Measurements from ENCODE around the gene DCLK1.
A peak's percentile ranks its signal among the peaks of the same experiment; 100 is the strongest.

The DCLK1 gene

GRCh38 chr13:35909091-35909490 is 222.1 kb downstream of the DCLK1 start:
- no peak for DNase-seq

DNA sequence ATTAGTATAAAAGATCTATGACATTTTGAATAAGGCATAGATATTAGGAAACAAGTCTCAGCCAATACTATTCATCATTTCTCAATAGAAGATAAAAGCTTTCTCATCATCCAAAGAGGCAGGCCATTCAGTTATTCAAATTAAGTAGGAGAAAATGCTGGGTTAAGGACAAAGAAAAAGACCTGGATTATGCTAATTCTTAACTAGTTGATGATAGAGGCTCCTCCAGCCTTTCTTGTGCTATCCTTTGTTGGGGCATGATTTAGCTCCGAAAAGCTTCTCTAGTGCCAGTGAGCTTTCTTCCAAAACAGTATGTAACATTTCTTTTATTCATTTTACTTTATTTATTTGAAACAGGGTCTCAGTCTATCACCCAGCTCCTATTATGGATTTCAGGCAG is 223.0 kb downstream of the DCLK1 start:
- no peak for DNase-seq

DNA sequence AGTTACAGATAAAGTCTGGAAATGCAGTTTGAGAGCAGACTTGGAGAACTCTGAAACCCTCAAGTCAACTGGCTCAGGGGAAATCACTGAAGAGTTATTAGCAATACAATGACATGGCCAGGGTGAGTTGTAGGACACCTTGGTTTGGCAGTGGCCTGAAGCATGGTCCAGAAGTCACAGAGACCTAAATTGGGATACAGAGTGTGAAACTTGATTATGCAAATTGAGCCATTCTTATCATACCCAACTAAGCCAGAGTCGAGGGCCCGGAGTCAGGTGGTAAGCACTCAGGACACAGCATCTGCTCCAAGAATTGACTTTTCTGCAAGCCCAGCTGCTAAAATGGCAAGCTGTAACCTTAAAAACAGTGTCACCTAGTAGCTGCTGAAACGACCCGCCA is 224.5 kb downstream of the DCLK1 start:
- DNase-seq = no peak

GRCh38 chr13:35903075-35903474 is 228.1 kb downstream of the DCLK1 start:
- no peak for DNase-seq

- DNase-seq = no peak
Observed at GRCh38 chr13:35898041-35898440, 233.1 kb downstream of the DCLK1 start.

- no peak for DNase-seq
Observed at GRCh38 chr13:35894636-35895035, 236.5 kb downstream of the DCLK1 start.

DNA sequence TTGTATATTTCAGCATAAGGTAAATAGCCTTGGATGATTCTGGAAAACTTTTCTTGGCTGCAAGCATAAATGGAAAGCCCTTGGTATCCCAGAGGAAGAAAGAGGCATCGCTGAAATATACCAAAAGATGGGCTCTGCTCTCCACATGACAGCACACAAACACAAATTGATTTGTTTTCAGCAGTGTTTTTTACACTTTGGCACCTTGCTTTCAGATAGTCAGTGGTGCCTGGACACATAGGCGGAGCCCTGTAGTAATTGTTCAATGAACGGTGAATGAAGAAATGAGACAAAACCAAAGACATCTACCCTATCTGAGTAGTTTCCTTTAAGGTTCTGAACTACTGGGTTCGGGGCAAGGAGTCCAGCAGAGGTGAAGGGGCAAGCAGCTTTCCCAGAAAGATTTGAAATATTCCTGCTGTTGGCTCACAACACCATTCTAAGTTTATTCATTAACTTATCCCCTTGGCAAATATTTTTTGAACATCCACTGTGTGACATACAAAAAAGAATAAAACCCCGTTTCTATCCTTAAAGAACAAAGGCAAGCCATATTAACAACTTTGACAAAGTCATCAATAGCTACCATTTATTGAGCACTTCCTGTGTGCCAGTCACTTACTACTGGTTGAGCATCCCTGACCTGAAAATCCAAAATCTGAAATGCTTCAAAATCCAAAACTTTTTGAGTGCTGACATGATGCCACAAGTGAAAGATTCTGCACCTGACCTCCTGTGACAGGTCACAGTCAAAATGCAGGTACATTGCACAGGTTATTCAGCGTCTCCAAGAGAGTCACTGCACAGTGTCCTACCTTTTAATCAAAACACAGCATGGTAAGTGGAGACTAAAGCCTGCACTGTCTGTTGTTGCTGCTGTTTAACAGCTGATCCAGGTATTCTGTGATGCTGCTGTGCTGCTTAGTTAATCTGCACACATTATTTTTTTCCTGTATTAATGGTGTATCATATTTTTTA is 238.1 kb downstream of the DCLK1 start:
- DNase-seq = no peak

DNA sequence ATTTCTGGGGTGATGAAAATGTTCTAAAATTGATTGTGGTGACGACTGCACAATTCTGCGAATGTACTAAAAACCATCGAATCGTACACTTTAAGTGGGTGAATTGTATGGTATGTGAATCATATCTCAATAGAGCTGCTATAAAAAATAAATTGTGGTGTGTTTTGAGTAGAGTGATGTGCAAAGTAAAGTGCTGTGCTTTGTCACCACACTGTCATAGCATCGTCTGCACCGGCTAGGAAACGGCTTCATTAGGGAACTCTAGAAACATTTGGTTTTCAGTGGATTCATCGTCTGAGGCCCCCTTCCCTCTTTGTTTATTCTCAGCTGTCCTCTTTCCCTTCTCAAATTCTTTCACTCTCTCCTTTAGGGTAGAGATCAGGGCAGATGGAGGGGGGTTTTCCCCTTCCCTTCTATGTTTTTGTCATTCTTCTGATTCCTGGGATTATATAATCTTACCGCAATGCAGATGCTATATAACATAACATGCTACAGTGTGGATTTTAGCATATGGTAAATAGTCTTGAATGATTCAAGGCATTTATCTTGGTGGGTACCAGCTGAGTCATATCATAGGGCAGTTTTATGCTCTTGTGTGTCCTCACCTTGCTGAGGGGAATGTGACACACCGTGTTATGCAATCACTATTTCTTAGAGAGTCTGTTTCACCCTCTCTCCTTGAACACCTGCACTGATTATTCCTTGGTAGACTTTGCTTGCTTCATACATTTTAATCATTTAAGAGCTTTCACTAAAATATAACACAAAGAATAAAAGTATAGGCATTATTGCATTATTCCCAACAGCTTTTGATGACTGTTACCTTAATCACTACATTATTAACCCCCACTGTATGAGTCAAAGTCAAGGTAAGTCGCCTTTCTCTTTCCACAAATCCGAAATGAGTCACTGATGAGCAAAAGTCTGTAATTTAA is 239.4 kb downstream of the DCLK1 start:
- DNase-seq = peak in 1 of 58 donors; percentile 10

- no peak for DNase-seq
Observed at GRCh38 chr13:35889560-35889959, 241.6 kb downstream of the DCLK1 start.

DNA sequence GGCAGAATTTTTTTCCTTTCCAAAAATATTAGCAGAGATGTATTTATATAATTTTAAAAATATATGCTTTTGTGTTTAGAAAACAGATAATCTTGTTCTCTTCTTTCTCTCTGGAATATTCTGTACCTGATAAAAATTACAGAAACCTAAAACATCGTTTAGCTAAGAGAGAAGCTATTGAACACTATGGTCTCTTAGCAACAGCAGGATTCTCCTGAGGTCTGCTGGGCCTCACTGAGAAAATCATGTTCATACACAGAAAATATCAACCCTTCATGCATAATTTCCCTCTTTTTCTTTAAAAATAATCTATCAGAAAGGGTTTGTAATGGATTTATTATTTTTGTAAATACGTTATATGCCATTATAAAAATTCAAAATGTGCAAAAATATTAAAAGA is 242.2 kb downstream of the DCLK1 start:
- DNase-seq = no peak

DNA sequence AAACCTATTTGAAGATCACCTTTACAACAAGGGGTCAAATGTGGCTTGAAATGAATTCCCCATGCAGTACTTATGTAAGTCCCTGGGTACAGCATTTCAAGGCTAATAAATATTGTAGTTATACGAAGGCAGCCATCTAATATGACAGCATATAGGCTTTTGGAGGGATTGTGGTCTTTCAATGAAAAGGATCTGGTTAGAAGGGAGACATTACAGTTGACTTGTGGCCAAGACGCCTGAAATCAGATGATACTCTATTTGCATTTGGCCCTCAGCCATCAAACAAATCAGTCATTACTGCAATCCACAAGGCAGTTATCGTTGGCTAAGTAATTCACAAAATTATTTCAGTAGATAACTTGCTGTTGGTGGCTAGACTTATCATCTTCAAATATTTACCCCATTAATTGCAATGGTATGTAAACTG is 242.7 kb downstream of the DCLK1 start:
- DNase-seq = peak in 1 of 58 donors; percentile 52

DNA sequence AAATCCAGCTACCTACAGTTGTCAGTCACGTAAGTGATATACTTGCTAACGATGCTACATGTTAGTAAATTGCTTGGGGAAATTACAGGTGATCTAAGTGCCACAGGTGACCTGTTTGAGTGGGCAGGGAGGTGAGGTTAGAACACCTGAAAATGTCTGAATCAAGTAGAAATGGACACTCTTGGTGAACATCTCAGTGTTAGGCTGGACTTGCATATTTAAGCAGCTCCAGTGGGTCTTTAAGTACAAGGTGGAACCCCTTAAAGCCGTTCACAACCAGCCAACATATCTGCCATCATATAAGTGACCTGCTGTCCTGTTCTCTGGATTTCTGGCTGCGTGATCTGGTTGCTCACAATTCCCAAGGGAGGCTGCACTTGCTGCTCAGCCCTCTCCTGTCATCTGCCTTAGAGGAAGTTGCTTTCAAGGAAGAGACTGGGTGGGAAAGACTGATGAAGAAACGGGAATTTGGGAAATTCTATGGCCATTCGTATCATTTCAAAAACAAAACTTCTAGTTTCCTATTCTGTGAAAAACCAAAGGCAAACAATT is 244.0 kb downstream of the DCLK1 start:
- DNase-seq = no peak

DNA sequence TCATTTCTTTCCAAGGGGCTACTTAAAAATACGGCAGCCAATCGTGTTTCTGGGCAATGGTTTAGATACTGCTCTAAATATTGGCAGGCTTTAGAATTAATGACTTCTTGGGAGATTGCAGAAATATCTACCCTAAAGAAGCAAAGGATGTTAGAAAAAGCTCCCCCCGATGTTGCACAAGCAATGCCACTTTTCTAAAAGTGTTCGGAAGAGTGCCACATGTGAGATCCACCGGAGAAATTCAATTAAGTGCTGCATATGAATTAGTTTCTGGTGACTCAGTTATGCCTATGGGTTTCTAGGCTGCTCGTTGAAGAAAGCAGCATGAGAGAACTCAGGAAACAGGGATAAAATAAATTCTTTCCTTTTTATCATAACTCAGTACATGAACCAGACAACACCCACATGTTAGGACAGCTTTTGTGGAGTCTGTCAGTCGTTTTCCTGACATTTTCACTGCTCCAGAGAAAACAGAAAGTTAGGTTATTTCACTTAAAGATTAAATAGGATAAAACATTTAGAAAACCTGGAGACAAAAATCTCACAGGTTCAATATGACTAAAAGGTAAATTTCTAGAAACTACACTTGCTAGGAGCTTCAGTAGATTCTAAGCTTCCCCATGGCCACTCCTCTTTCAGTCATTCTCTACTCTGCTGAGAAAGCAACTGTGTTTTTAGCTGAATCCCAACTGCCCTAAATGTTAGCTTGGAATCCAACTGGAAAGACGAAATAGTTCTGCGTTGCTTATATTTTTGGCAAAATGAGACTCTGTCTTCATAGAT is 244.7 kb downstream of the DCLK1 start:
- DNase-seq = peak in 1 of 58 donors; percentile 24

GRCh38 chr13:35884211-35884760 is 246.9 kb downstream of the DCLK1 start:
- no peak for DNase-seq

GRCh38 chr13:35882722-35883497 is 248.3 kb downstream of the DCLK1 start:
- DNase-seq = no peak

DNA sequence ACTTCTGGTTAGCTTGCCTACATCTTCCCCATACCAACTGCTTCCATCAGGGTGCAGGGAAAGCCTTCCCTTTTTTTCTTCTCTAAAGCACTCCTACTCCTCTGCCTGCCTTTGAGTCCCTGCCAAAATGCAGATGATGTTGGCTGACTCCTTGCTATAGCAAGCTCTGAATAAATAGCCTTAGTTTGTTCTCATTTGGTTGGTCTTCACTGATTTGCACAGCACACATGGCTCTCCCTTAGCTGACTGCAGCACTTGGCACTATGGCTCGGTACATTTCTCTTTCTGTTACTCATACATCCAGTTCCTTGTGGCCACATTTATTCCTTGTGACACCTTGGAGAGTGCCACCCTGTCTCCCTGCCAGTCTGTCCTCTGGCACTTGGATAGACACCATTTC is 249.8 kb downstream of the DCLK1 start:
- peak in 46 of 58 donors; percentile 9 to 89 (median 56) for DNase-seq

- DNase-seq = peak in 2 of 58 donors; percentile 10 to 33
Observed at GRCh38 chr13:35879111-35879510, 252.1 kb downstream of the DCLK1 start.

DNA sequence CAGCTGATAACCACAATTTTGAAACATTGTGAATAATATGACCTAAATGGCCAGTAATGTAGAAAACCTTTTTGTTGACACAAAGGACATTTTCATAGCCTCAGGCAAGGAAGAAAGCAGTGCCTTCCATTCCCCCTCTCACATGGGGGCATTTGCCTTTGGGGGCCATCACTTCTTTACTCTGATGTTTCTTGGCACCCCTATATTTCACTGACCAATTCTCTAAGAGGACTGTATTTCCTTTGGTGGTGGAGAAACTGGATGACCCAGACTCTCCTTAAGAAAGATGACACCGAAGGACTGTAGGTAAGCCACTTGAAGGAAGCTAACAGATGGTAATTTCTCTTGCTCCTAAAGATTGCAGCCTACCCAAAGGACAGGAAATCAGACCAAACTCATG is 254.6 kb downstream of the DCLK1 start:
- DNase-seq = no peak

- peak in 3 of 58 donors; percentile 18 to 54 (median 29) for DNase-seq
Observed at GRCh38 chr13:35874704-35875103, 256.5 kb downstream of the DCLK1 start.

DNA sequence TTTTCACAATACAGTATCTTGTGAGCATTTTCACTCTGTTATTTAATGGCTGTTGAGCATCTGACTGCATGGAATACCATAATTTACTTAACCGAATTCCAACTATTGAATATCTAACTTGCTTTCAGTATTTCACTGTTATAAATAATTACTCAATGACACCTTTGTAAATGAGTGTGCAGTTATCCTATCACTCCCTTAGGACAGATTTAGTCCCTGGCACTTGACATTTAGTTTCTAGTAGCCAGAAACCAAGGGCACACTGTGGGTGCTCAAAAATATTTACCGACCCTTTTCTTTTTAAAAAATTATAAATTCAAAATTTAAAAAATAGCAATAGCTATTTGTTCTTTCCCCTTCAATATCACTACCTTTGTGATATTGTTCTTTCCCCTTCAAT is 258.8 kb downstream of the DCLK1 start:
- no peak for DNase-seq
